ENCODE measurements around the gene ZMIZ1. TPM values are rescaled to one million over a fixed set of nuclear protein-coding genes. Genes with fewer than 3 reads are reported as not detected.

ZMIZ1 gene
- total RNA-seq, 1 donor from 2014 or later, result 66.3 TPM

DNA sequence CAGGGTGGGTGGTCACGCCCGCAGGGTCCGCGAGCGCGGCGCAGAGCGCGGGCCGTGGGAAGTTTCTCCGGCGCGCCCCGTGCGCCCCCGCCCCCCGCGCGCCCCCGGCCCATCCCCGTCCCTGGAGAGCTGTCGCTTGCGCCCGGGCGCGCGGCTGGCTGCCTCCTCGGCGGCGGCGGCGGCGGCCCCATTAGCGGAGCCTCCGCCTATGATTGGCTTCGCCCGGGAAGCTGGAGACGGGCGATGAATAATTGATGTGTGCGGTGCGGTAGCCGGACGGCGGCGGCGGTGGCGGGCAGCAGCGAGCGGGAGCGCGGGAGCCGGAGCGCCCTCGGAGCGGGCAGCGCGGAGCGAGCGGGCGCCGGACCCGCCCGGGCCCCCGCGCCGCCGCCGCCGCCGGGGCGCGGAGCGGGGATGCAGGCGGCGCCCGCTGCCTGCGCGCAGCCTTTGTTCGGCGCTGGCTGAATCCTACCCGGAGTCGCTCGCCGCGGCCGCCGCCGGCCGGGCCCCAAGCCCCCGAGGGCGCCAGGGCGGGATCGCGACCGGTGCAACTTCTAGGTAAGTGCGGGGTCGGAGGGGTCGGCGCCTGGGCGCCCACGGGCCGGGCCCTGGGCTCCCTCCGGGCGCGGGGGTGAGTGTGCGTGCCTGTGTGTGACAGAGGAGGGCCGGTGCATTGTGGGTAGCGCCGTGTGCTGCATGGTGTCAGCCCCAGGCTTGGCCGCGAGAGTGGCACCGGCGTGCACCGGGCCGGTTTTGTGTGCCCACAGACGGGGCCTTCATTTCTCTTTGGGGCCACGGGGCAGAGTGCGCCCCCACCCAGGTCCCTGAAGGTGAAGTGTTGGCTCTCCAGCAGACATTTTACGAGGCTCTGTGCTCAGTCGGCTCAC lies 174.7 kb downstream of the ZMIZ1 start:
- peak overlapping the region; percentile 97 for H3K27ac Mint-ChIP-seq
- H3K36me3 Mint-ChIP-seq (ENCODE audit: low read depth), result peaks cover 22% of the 10 kb centered on the region
- no peaks in the 10 kb centered on the region for H3K9me3 Mint-ChIP-seq
- peak; percentile 92 for DNase-seq
- H3K4me3 Mint-ChIP-seq, result peak overlapping the region; percentile 96
- peaks cover 63% of the 10 kb centered on the region for H3K4me1 Mint-ChIP-seq
- no peaks in the 10 kb centered on the region for H3K27me3 Mint-ChIP-seq
- intact Hi-C loops (cut with micrococcal nuclease), result loop anchor here (2.0 to 10.0 kb wide), 7 partner anchors 23 to 1211 kb away; partner anchors contain the start of genes ANXA11, PPIF and RPS24

DNA sequence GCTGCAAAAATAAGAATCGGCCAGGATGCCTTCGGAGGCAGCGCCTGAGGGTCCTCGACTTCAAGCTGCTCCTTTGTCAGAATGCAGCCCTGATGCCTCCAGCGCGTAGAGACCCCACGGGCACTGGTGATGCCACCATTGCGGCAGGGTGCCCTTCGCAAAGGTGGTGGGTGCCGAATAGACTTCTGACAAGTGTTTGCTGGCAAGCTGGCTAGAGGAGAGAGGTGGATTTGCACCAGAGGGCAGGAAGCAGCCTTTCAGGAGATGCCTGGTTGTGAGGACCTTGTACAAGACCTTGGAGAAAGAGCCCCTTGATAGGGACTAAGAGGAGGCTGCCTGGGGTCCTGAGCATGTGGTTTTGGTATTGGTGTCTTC lies 175.3 kb downstream of the ZMIZ1 start:
- H3K36me3 Mint-ChIP-seq (ENCODE audit: low read depth), result peaks cover 22% of the 10 kb centered on the region
- H3K27me3 Mint-ChIP-seq, result no peaks in the 10 kb centered on the region
- H3K4me1 Mint-ChIP-seq, result peaks cover 68% of the 10 kb centered on the region
- H3K27ac Mint-ChIP-seq, result peak overlapping the region; percentile 97
- intact Hi-C loops (cut with micrococcal nuclease), result loop anchor here (2.0 to 10.0 kb wide), 5 partner anchors 79 to 1212 kb away; partner anchors contain the start of genes ANXA11 and RPS24
- peak overlapping the region; percentile 96 for H3K4me3 Mint-ChIP-seq
- H3K9me3 Mint-ChIP-seq, result no peaks in the 10 kb centered on the region
- DNase-seq, result no peak

DNA sequence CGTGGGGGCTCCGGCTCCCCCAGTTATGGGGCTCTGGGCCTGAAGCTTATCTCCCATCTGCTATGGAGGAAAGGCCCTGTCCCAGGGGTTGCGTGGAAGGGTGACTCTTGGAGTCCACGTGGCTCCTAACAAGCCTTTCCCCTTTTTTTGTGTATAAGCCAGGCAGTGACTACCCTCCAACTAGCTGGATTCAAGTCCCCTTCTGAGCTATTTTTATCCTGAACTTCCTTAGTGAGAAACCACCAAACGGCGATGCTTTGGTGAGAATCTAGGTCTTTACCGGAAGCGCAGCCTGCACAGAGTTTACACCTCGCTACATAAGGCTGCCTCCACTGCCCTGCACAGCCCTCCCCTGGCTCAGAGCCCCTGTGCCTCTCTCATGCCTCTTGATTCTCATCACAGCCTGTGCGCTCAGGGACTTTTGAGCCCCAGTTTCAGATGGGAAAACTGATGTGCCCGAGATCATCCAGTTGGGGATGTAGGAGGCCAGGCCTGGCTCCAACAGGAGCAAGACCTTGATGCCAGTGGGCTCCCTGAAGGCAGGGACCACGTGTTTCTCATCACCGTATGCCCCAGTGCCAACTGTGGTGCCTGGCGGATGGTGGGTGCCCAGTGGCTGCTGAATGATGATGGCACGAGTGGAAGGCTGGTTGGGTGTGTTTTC lies 176.2 kb downstream of the ZMIZ1 start:
- peak; percentile 80 for DNase-seq
- intact Hi-C loops (cut with micrococcal nuclease), result loop anchor here (2.0 to 10.0 kb wide), 5 partner anchors 78 to 1213 kb away; partner anchors contain the start of genes ANXA11 and RPS24

DNA sequence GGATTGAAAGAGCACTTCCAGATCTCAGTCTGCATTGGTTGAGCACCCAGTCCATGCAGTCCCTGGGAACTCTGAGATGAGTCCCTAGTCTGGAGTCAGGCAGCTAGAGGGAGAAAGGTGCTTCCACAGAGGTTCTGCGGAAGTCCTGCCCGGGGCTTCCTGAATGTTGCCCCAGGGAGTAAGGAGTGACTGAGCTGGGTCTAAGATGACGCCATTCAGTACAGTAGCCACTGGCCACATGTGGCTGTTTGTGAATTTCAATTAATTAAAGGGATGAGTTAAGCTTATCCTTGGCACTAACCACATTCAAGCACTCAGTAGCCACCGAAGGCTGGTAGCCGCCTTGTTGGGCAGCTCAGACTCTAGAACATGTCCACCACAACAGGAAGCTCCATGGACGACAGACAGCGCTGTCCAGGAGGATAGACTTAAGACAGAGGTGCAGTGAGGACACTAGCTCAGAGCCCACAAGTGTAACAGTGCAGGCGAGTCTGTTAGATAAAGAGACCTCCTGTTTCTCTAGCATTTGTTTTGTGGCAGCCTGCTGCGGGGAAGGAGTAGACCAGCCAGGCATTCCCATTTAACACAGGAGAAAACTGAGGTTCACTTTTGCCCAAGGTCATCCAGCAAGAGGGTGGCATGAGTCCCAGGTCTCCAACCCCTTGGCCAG lies 176.9 kb downstream of the ZMIZ1 start:
- DNase-seq, result no peak
- peaks cover 73% of the 10 kb centered on the region for H3K4me1 Mint-ChIP-seq
- H3K4me3 Mint-ChIP-seq, result peak overlapping the region; percentile 96
- no peaks in the 10 kb centered on the region for H3K9me3 Mint-ChIP-seq
- intact Hi-C loops (cut with micrococcal nuclease), result loop anchor here (2.0 to 10.0 kb wide), 2 partner anchors 77 to 959 kb away; partner anchors contain the start of gene ANXA11
- H3K36me3 Mint-ChIP-seq (ENCODE audit: low read depth), result peaks cover 22% of the 10 kb centered on the region
- peak overlapping the region; percentile 97 for H3K27ac Mint-ChIP-seq
- no peaks in the 10 kb centered on the region for H3K27me3 Mint-ChIP-seq

More for the DNA sequence above, 176.2 kb downstream of the ZMIZ1 start:
- H3K9me3 Mint-ChIP-seq, result no peaks in the 10 kb centered on the region
- peak overlapping the region; percentile 97 for H3K27ac Mint-ChIP-seq
- H3K27me3 Mint-ChIP-seq, result no peaks in the 10 kb centered on the region
- peaks cover 22% of the 10 kb centered on the region for H3K36me3 Mint-ChIP-seq (ENCODE audit: low read depth)
- H3K4me3 Mint-ChIP-seq, result peak overlapping the region; percentile 96
- peaks cover 73% of the 10 kb centered on the region for H3K4me1 Mint-ChIP-seq

DNA sequence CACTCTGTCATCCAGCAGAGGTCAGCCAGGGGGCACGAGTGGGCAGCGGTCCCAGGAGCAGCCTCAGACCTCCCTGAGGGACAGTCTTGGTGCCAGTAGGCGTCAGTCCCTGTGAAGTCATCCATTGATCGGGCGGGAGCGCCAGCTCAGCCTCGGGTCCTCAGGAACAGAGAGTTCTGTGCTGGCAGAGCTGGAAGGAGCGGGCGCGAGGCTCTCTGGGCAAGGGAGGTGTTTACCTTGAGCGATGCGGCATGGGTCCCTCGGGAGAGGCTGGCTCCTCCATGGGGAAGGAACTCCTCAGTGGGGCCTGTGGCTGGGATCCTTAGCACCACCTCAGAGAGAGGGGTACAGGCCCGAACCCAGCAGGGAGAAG lies 177.4 kb downstream of the ZMIZ1 start:
- Mint-ChIP-seq H3K9me3 (no peaks in the 10 kb centered on the region), H3K36me3 (ENCODE audit: low read depth) (peaks cover 22% of the 10 kb centered on the region), H3K27me3 (no peaks in the 10 kb centered on the region), H3K27ac (peak overlapping the region; percentile 68), H3K4me1 (peaks cover 73% of the 10 kb centered on the region), H3K4me3 (peak overlapping the region; percentile 96)
- DNase-seq, result no peak
- intact Hi-C loops (cut with micrococcal nuclease), result loop anchor here (10.0 kb wide), 1 partner anchor 959 kb away; the partner anchor contains the start of gene ANXA11

DNA sequence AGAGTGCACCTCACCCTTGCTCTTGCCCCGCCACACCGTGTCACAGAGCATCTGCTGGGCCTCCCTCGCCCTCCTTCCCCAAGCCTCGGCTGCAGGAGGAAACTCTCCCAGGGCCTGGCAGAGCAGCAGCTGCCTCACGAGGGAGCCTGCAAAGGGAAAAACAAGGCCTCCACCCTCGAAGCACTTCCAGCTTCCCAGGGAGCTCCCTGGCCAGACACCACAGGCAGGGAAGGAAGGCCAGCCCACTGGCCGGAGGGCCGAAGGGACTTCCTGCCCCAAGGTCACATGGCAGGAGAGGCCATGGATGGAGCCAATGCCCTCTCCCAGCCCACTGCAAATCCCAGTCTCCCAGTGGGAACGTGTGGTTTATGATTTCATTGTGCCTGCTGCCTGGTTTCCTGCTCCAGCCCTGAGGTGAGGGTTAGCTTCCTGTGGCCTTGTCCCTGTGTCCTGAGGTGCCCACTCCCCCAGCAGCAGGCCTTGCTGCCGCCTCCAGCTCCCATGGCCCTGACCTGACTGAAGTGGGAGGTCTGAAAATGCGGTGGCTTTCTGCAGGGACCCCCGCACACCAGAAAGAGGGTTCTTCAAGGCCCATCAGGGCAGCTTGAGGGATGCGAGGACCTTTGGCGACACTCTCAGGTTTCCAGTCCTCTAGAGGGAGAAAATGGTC lies 178.0 kb downstream of the ZMIZ1 start:
- H3K36me3 Mint-ChIP-seq (ENCODE audit: low read depth), result peaks cover 22% of the 10 kb centered on the region
- H3K27me3 Mint-ChIP-seq, result no peaks in the 10 kb centered on the region
- no peaks in the 10 kb centered on the region for H3K9me3 Mint-ChIP-seq
- DNase-seq, result no peak
- peak overlapping the region; percentile 65 for H3K27ac Mint-ChIP-seq
- H3K4me1 Mint-ChIP-seq, result peaks cover 71% of the 10 kb centered on the region
- peak overlapping the region; percentile 96 for H3K4me3 Mint-ChIP-seq
- intact Hi-C loops (cut with micrococcal nuclease), result loop anchor here (10.0 kb wide), 1 partner anchor 958 kb away; the partner anchor contains the start of gene ANXA11

DNA sequence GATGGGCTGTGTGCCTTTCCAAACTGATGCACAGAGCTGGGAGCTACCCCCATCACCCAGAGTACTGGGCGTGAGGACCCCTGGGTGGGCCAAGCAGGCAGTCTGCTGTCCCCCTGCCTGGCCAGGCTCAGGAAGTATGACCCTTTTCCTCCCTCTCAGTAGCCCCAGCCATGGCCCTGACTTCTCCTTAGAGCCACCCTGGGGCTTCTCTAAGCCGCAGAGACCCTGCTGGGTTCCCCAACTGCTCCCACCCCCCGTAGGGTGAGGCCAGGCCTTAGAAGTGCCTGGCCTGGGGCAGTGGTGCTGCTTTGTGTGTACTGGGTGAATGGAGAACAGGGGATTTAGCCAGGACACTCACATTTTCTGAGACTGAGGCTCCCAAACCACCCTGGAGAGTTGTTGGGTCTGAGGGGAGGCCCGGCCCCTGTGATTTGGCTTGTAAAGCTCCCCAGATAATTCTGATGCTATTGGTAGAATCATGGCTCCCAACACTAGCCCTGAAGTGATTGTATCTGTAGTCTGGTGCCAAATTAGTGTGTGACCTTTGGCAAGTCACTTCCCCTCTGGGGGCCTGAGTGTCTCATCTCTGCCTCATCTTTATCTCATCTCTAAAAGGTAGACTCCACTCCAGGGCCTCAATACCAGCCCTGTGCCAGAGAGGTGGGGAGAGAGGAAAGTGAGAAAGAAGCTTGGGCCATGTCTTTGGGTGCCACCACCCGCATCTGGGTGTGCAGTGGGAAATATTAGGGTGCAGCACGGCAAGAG lies 178.8 kb downstream of the ZMIZ1 start:
- Mint-ChIP-seq H3K4me3 (peak overlapping the region; percentile 79), H3K27me3 (no peaks in the 10 kb centered on the region), H3K4me1 (peaks cover 71% of the 10 kb centered on the region), H3K9me3 (no peaks in the 10 kb centered on the region), H3K36me3 (ENCODE audit: low read depth) (peaks cover 25% of the 10 kb centered on the region), H3K27ac (peak overlapping the region; percentile 92)
- intact Hi-C loops (cut with micrococcal nuclease), result loop anchor here (10.0 kb wide), 1 partner anchor 957 kb away; the partner anchor contains the start of gene ANXA11
- peak; percentile 64 for DNase-seq

DNA sequence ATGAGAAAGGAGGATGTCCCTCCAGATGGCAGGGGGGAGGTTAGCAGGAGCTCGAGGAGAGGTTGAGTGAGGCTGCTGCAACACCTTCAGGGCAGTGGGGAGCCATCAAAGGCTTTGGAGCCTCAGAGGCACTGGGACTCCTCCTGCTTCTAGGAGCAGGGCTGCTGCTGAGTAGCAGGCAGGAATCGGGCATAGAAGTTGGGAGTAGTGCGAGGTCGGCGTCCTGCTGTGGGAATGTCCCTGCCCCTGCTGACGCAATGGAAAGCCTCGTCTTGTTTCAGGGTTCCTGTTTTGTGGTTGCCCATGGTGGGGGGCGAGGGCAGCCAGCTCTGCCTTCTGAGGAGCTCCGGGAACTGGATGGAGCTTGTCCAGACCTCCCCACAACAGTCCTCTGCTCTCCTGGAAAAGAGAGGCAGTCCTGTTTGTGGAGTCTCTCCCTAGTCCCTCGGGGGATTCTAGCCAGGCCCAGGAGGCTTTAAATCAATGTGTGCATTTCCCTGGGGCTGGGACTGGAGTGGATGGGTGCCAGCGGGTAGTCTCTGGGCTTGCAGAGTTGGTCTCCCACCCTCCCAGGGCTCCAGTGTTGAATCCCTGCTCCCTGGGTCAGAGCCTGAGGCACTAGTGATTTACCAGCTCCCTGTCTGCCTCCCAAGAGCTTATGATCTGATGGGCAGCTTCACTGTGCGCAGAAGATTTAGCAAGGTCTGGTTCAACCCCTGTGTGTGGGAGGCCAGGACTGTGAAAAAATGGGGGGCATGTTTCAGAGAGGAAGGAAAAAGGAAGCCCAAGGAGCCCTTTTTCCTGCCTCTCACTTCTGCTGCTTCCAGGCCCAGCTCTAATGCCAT lies 179.8 kb downstream of the ZMIZ1 start:
- Mint-ChIP-seq H3K36me3 (ENCODE audit: low read depth) (peaks cover 29% of the 10 kb centered on the region), H3K9me3 (no peaks in the 10 kb centered on the region), H3K27ac (peak overlapping the region; percentile 92), H3K4me1 (peaks cover 77% of the 10 kb centered on the region), H3K4me3 (peak overlapping the region; percentile 79), H3K27me3 (no peaks in the 10 kb centered on the region)
- intact Hi-C loops (cut with micrococcal nuclease), result loop anchor here (1.0 to 10.0 kb wide), 2 partner anchors 38 to 956 kb away; partner anchors contain the start of gene ANXA11
- peak; percentile 73 for DNase-seq

DNA sequence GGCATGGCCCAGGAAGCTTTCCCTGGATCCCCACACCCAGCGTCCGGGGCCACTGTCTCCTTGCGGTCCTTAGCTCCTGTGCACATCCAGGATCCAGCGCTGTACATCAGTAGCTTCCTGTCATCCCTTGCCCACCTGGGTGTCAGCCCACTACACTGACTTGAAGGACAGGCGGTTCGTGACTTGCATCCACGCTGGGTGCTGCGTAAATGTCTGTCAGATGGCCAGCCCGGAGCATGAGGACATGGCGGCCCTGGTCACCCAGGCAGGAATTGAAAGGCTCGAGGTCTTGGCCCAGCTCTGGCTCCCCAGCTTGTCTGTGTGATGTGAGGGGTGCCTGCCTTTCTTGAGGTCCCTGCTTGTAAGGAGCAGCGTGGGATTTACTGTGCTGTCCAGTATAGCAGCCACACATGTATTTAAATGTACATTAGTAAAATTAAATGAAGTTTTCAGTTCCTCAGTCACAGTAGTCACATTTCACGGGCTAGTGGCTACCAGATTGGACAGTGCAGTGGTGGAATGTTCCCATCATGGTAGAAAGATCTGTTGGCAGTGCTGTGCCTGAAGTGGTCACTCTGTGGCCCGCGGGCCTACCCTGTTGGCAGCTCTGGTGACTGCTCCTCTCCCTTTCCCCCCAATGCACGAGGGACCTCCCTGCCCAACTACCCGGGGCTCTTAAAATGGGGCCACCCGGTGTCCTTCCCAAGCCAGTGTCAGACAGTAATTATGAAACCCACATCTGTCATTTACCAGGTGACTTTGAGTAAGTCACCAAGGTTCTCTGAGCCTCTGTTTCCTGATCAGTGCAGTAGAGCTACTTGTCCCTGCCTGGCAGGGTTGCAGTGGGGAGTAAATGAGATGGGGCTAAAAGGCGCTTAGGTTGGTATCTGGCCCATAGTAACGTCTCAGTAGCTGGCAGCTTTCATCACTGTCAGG lies 180.7 kb downstream of the ZMIZ1 start:
- H3K27ac Mint-ChIP-seq, result peak overlapping the region; percentile 87
- DNase-seq, result peak; percentile 77
- no peaks in the 10 kb centered on the region for H3K9me3 Mint-ChIP-seq
- no peaks in the 10 kb centered on the region for H3K27me3 Mint-ChIP-seq
- H3K36me3 Mint-ChIP-seq (ENCODE audit: low read depth), result peaks cover 21% of the 10 kb centered on the region
- intact Hi-C loops (cut with micrococcal nuclease), result loop anchor here (1.0 to 10.0 kb wide), 2 partner anchors 37 to 955 kb away; partner anchors contain the start of gene ANXA11
- H3K4me3 Mint-ChIP-seq, result peak overlapping the region; percentile 79
- peaks cover 73% of the 10 kb centered on the region for H3K4me1 Mint-ChIP-seq

DNA sequence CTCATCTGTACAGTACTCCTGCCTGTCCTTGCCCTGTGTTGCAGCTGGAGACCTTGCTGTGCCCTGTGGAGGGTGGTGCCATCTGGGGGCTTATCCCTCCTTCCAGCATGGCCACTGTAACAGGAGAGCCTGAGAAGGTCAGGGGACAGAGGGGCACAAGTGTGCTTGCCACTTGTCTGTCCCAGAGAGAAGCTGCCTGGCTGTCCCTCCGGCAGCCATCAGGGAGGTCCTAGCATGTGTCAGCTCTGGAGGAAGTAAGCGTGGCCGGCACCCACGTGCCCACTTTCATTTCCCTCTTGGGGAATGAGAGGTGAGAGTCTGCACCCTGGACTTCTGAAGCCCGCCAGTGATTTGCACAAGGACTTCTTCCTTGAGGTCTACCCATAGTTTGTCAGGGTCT lies 181.5 kb downstream of the ZMIZ1 start:
- Mint-ChIP-seq H3K4me3 (peak overlapping the region; percentile 71), H3K27me3 (no peaks in the 10 kb centered on the region), H3K4me1 (peaks cover 66% of the 10 kb centered on the region), H3K36me3 (ENCODE audit: low read depth) (peaks cover 14% of the 10 kb centered on the region), H3K9me3 (no peaks in the 10 kb centered on the region), H3K27ac (peak overlapping the region; percentile 47)
- DNase-seq, result no peak
- intact Hi-C loops (cut with micrococcal nuclease), result no loop called here

DNA sequence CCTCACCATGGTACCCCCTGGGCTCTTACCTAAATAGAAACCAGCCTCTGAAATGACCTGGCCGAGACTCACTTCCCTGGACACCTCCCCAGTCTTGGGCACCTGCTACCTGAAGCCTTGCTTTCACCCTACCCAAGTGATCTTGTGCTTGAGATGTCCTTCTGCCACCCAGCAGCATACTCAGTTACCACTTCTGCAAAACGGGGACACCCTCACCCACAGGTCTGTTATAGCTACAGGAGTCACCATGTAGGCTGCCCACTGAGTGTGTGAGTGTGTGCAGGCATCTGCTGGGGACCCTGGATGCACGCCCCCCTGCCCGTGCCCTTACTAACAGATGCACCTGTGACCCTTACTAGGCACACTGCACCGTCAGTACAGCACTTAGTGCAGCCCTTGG lies 183.7 kb downstream of the ZMIZ1 start:
- H3K4me1 Mint-ChIP-seq, result peaks cover 54% of the 10 kb centered on the region
- no peak for DNase-seq
- peaks cover 19% of the 10 kb centered on the region for H3K36me3 Mint-ChIP-seq (ENCODE audit: low read depth)
- no peaks in the 10 kb centered on the region for H3K9me3 Mint-ChIP-seq
- no peak overlapping the region for H3K27ac Mint-ChIP-seq
- no peaks in the 10 kb centered on the region for H3K27me3 Mint-ChIP-seq
- H3K4me3 Mint-ChIP-seq, result no peak overlapping the region
- intact Hi-C loops (cut with micrococcal nuclease), result no loop called here
